ENCODE data around the gene GREB1L. TPM values are rescaled to one million over a fixed set of nuclear protein-coding genes. Genes with fewer than 3 reads are reported as not detected.

The GREB1L gene
- total and polyA plus RNA-seq, 2 donors (not counting 1 experiment from before 2014, with no cell fraction given): 0.33 to 0.41 TPM

DNA sequence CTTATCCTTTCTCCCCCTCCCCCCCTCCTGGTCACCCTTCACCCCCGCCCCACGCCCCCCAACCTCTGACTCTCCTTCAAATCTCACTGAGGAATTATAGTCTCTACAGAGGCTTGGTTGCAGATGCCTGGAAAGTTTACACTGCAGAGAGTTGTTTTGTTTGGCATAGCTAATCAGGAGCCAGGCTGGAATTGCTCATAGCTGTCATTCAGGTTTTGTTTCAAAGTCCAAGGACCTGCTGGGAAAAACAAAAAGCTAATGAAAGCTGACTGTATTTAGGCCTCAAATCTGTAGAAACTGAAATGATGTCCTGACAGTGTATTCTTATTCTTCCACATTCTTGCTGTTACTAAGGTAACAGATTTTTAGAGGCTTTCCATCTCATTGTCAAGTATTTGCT is 22.6 kb downstream of the GREB1L start:
- Histone ChIP-seq H3K4me3 (replicated peaks in 1 of 4; ENCODE audit: control extremely low read depth in 1 of 4, insufficient read depth in 1 of 4, low read depth in 3 of 4, low read length in 4 of 4) (no peak overlapping the region), H3K36me3 (ENCODE audit: control insufficient read depth, insufficient read depth, low read length) (no peaks in the 10 kb centered on the region), H3K27ac (ENCODE audit: insufficient read depth, low read length) (no peak overlapping the region), H3K27me3 (ENCODE audit: control insufficient read depth, insufficient read depth, low read length) (no peaks in the 10 kb centered on the region), H3K9ac (ENCODE audit: insufficient read depth, low read length) (no peak overlapping the region), H3K4me2 (ENCODE audit: extremely low read depth, insufficient read depth, low read length) (no peak overlapping the region), H4K20me1 (ENCODE audit: control insufficient read depth, extremely low read depth, insufficient read depth, low read length) (peaks cover 1% of the 10 kb centered on the region), H2AFZ (ENCODE audit: low read length) (no peak overlapping the region), H3K9me3 (ENCODE audit: control insufficient read depth, insufficient read depth, low read depth, low read length) (no peaks in the 10 kb centered on the region), H3K79me2 (ENCODE audit: control insufficient read depth, insufficient read depth, low read length) (no peaks in the 10 kb centered on the region), H3K4me1 (ENCODE audit: control insufficient read depth, extremely low read depth, insufficient read depth, low read length) (no peaks in the 10 kb centered on the region)
- TF ChIP-seq, protein P1, sequence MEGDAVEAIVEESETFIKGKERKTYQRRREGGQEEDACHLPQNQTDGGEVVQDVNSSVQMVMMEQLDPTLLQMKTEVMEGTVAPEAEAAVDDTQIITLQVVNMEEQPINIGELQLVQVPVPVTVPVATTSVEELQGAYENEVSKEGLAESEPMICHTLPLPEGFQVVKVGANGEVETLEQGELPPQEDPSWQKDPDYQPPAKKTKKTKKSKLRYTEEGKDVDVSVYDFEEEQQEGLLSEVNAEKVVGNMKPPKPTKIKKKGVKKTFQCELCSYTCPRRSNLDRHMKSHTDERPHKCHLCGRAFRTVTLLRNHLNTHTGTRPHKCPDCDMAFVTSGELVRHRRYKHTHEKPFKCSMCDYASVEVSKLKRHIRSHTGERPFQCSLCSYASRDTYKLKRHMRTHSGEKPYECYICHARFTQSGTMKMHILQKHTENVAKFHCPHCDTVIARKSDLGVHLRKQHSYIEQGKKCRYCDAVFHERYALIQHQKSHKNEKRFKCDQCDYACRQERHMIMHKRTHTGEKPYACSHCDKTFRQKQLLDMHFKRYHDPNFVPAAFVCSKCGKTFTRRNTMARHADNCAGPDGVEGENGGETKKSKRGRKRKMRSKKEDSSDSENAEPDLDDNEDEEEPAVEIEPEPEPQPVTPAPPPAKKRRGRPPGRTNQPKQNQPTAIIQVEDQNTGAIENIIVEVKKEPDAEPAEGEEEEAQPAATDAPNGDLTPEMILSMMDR (conservative IDR thresholded peaks at IDR 0.05 in 1 of 2, IDR thresholded peaks at IDR 0.05 in 1 of 2; ENCODE audit: low read depth in 1 of 2, low read length in 2 of 2): no peak
- TF ChIP-seq EZH2 (IDR thresholded peaks at IDR 0.05; ENCODE audit: low read length, missing control alignments): no peak
- DNase-seq (ENCODE audit: low read depth in 2 of 2): peak; percentile 8 to 70

DNA sequence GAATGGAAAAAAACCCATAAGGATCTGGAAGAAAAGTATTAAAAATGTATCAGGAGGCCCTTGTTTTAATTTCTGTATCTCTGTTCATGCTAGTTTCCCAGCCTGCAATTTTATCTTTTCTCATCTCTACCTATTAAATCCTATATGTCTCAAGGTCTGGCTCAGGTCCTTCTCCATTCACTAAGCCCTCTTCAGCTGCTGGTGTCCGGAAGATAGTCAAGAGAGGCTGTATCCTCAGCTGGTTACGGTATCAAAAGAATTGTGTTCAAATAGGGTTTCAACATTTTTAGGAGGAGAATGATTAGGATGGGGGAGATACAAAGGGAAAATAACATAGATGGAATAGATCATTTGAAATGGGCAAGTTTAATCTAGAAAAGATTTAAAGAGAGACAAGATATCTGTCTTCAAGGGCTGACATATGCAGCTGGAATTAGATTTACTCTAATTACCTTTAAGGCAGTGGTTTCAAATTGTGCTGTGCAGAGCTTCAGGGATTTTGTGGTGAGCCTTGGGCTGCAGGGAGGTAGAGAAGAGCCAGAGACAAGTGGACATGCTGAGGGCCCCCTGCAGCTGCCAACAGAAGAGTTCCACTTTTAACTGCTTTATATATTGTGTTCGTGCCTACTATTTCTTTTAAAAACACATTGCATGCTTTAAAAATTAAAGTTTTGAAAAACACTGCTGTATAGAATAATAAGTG is 24.1 kb downstream of the GREB1L start:
- Histone ChIP-seq H3K4me3 (replicated peaks in 1 of 4; ENCODE audit: control extremely low read depth in 1 of 4, insufficient read depth in 1 of 4, low read depth in 3 of 4, low read length in 4 of 4) (no peak overlapping the region), H3K4me1 (ENCODE audit: control insufficient read depth, extremely low read depth, insufficient read depth, low read length) (no peaks in the 10 kb centered on the region), H3K9ac (ENCODE audit: insufficient read depth, low read length) (no peak overlapping the region), H3K79me2 (ENCODE audit: control insufficient read depth, insufficient read depth, low read length) (no peaks in the 10 kb centered on the region), H3K9me3 (ENCODE audit: control insufficient read depth, insufficient read depth, low read depth, low read length) (no peaks in the 10 kb centered on the region), H4K20me1 (ENCODE audit: control insufficient read depth, extremely low read depth, insufficient read depth, low read length) (peaks cover 1% of the 10 kb centered on the region), H3K27me3 (ENCODE audit: control insufficient read depth, insufficient read depth, low read length) (no peaks in the 10 kb centered on the region), H2AFZ (ENCODE audit: low read length) (no peak overlapping the region), H3K27ac (ENCODE audit: insufficient read depth, low read length) (no peak overlapping the region), H3K36me3 (ENCODE audit: control insufficient read depth, insufficient read depth, low read length) (no peaks in the 10 kb centered on the region), H3K4me2 (ENCODE audit: extremely low read depth, insufficient read depth, low read length) (no peak overlapping the region)
- DNase-seq (ENCODE audit: low read depth in 2 of 2): no peak
- TF ChIP-seq, protein P1 (conservative IDR thresholded peaks at IDR 0.05 in 1 of 2, IDR thresholded peaks at IDR 0.05 in 1 of 2; ENCODE audit: low read depth in 1 of 2, low read length in 2 of 2): no peak
- no peak for TF ChIP-seq EZH2 (IDR thresholded peaks at IDR 0.05; ENCODE audit: low read length, missing control alignments)

DNA sequence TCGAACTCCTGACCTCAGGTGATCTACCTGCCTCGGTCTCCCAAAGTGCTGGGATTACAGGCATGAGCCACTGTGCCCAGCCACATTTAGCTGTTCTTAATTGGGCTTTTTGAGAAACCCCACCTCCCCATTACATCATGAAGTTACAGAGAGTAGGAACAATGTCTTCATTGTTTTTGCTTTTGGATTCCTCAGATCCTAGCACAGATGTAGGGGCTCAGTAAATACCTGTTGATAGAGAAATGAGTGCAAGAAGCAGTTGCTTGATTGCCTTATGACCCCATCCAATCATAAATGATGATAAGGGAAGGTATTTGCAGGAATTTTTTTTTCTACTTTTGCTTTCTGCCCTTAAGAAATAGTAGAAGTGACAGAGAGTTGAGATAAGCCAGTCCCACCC is 25.4 kb downstream of the GREB1L start:
- TF ChIP-seq, protein P1 (conservative IDR thresholded peaks at IDR 0.05 in 1 of 2, IDR thresholded peaks at IDR 0.05 in 1 of 2; ENCODE audit: low read depth in 1 of 2, low read length in 2 of 2): no peak
- Histone ChIP-seq H3K9ac (ENCODE audit: insufficient read depth, low read length) (no peak overlapping the region), H2AFZ (ENCODE audit: low read length) (no peak overlapping the region), H3K4me3 (replicated peaks in 1 of 4; ENCODE audit: control extremely low read depth in 1 of 4, insufficient read depth in 1 of 4, low read depth in 3 of 4, low read length in 4 of 4) (no peak overlapping the region), H3K9me3 (ENCODE audit: control insufficient read depth, insufficient read depth, low read depth, low read length) (no peaks in the 10 kb centered on the region), H4K20me1 (ENCODE audit: control insufficient read depth, extremely low read depth, insufficient read depth, low read length) (peaks cover 1% of the 10 kb centered on the region), H3K4me2 (ENCODE audit: extremely low read depth, insufficient read depth, low read length) (no peak overlapping the region), H3K27me3 (ENCODE audit: control insufficient read depth, insufficient read depth, low read length) (no peaks in the 10 kb centered on the region), H3K27ac (ENCODE audit: insufficient read depth, low read length) (no peak overlapping the region), H3K36me3 (ENCODE audit: control insufficient read depth, insufficient read depth, low read length) (no peaks in the 10 kb centered on the region), H3K4me1 (ENCODE audit: control insufficient read depth, extremely low read depth, insufficient read depth, low read length) (no peaks in the 10 kb centered on the region), H3K79me2 (ENCODE audit: control insufficient read depth, insufficient read depth, low read length) (no peaks in the 10 kb centered on the region)
- no peak for DNase-seq (ENCODE audit: low read depth in 2 of 2)

Data from fibroblast of lung (primary cell).